Measurements from ENCODE around the gene PRLR.

GRCh38 chr5:35188031-35188457 lies 42.2 kb downstream of the PRLR start:
- TF ChIP-seq CTCF (IDR thresholded peaks at IDR 0.05) (no peak), POLR2A (IDR thresholded peaks at IDR 0.05) (no peak)

Data from Peyer's patch (tissue), 4 donors.